Measurements from ENCODE around the gene NEK2. TPM values are rescaled to one million over a fixed set of nuclear protein-coding genes. Genes with fewer than 3 reads are reported as not detected.

NEK2 gene
- total and polyA plus RNA-seq, 2 of the 13 experiments (the other 11 are each of a cell fraction or from before 2014, with no cell fraction given): 10.9 to 40.8 TPM

DNA sequence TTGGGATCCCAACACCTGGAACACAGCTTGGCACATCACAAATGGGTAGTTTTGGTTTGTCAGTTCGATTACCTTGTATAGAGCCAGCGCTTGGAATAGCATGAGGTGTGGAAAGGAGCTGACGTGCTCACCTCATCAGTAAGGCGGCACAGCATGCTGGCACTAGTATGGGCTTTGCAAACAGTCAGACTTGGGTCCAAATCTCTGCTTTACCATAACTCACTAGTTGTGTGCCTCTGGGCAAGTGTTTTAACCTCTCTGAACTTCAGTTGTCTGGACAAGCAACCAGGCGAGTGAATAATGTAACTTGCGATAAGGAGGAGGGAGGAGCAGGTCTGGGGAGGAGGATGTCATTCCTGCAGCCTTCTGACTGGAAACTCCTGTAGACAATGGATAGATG, 26.3 kb upstream of the NEK2 start:
- FAIRE-seq (no peak), ATAC-seq (no peak), DNase-seq (ENCODE audit: low spot score) (no peak)
- no peak overlapping the region for H2AFZ ChIP-seq (ENCODE audit: low read length)
- TF ChIP-seq ZFP37 (CRISPR knock-in tag; IDR thresholded peaks at IDR 0.05; ENCODE audit: borderline replicate concordance): no peak
- no peak for TF ChIP-seq HNRNPL (IDR thresholded peaks at IDR 0.05; ENCODE audit: low read depth, low read length)
- no peak for TF ChIP-seq POLR2G (IDR thresholded peaks at IDR 0.05; ENCODE audit: low read depth, low read length)
- TF ChIP-seq, protein P1, sequence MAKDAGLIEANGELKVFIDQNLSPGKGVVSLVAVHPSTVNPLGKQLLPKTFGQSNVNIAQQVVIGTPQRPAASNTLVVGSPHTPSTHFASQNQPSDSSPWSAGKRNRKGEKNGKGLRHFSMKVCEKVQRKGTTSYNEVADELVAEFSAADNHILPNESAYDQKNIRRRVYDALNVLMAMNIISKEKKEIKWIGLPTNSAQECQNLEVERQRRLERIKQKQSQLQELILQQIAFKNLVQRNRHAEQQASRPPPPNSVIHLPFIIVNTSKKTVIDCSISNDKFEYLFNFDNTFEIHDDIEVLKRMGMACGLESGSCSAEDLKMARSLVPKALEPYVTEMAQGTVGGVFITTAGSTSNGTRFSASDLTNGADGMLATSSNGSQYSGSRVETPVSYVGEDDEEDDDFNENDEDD (CRISPR knock-in tag; IDR thresholded peaks at IDR 0.05; ENCODE audit: borderline replicate concordance): no peak
- no peak for TF ChIP-seq SYNCRIP (IDR thresholded peaks at IDR 0.05; ENCODE audit: insufficient read depth, low read depth, low read length)
- no peak for TF ChIP-seq NR2F1 (CRISPR knock-in tag; IDR thresholded peaks at IDR 0.05)
- TF ChIP-seq, protein P2, sequence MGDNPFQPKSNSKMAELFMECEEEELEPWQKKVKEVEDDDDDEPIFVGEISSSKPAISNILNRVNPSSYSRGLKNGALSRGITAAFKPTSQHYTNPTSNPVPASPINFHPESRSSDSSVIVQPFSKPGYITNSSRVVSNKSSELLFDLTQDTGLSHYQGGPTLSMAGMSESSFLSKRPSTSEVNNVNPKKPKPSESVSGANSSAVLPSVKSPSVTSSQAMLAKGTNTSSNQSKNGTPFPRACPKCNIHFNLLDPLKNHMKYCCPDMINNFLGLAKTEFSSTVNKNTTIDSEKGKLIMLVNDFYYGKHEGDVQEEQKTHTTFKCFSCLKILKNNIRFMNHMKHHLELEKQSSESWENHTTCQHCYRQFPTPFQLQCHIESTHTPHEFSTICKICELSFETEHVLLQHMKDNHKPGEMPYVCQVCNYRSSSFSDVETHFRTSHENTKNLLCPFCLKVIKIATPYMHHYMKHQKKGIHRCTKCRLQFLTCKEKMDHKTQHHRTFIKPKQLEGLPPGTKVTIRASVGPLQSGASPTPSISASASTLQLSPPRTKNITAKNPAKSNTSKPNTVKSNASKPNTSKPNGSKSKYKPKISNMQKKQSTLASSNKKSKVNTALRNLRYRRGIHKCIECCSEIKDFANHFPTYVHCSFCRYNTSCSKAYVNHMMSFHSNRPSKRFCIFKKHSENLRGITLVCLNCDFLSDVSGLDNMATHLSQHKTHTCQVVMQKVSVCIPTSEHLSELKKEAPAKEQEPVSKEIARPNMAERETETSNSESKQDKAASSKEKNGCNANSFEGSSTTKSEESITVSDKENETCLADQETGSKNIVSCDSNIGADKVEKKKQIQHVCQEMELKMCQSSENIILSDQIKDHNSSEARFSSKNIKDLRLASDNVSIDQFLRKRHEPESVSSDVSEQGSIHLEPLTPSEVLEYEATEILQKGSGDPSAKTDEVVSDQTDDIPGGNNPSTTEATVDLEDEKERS (CRISPR knock-in tag; IDR thresholded peaks at IDR 0.05): no peak
- no peak for TF ChIP-seq ZNF737 (CRISPR knock-in tag; IDR thresholded peaks at IDR 0.05; ENCODE audit: borderline replicate concordance)
- no peak for TF ChIP-seq MTA1 (CRISPR knock-in tag; IDR thresholded peaks at IDR 0.05; ENCODE audit: borderline replicate concordance)
- TF ChIP-seq ZNF770 (CRISPR knock-in tag; IDR thresholded peaks at IDR 0.05): no peak
- TF ChIP-seq ZNF850 (CRISPR knock-in tag; conservative IDR thresholded peaks at IDR 0.05): no peak
- TF ChIP-seq ZBTB7A (CRISPR knock-in tag; IDR thresholded peaks at IDR 0.05): no peak
- TF ChIP-seq JUND (CRISPR knock-in tag; IDR thresholded peaks at IDR 0.05): no peak
- TF ChIP-seq ZNF432 (CRISPR knock-in tag; IDR thresholded peaks at IDR 0.05; ENCODE audit: borderline replicate concordance): no peak
- H3K4me3 ChIP-seq (replicated peaks in 1 of 3; ENCODE audit: insufficient read depth in 1 of 3, low read depth in 2 of 3, low read length in 3 of 3): no peak overlapping the region
- no peak overlapping the region for H3K9ac ChIP-seq (ENCODE audit: insufficient read depth, low read depth, low read length)
- H3K27ac ChIP-seq (ENCODE audit: extremely low read length, insufficient read depth, low read length): no peak overlapping the region
- WGBS (ENCODE audit: low lambda C conversion rate): 66% methylated on average over 2 of the region's 6 CpGs
- no peak overlapping the region for H3K4me2 ChIP-seq (ENCODE audit: low read depth, low read length)
- no peaks in the 10 kb centered on the region for H3K36me3 ChIP-seq (replicated peaks in 1 of 2; ENCODE audit: control insufficient read depth in 1 of 2, insufficient read depth in 2 of 2, low read length in 2 of 2)
- H4K20me1 ChIP-seq (ENCODE audit: insufficient read depth, low read length): no peaks in the 10 kb centered on the region
- H3K9me3 ChIP-seq (ENCODE audit: low read length): no peaks in the 10 kb centered on the region
- intact Hi-C loops (cut with micrococcal nuclease; ENCODE audit: unreplicated experiment) (no loop called here), in situ Hi-C loops (cut with HindIII; ENCODE audit: extremely low pct_ligation_motif_present, low pct_unique_long_range_greater_than_20kb) (no loop called here)
- peaks cover 24% of the 10 kb centered on the region for H3K4me1 ChIP-seq (ENCODE audit: insufficient read depth, low read length)
- CTCF ChIA-PET (ENCODE audit: low intra/inter-chr PET ratio, low total read pairs): no interaction called here
- no peaks in the 10 kb centered on the region for H3K79me2 ChIP-seq (ENCODE audit: insufficient read depth, low read length)
- peaks cover 3 to 18% of the 10 kb centered on the region in 2 experiments; a peak in 3 of 5 replicates for H3K27me3 ChIP-seq (ENCODE audit: control insufficient read depth in 1 of 2, insufficient read depth in 2 of 2, low read length in 2 of 2)
- no TSS peak for BruUV-seq (replicated peaks)
- POLR2A ChIA-PET: no interaction called here

Measured in HepG2 (cell line).